MCF 10A (cell line): ENCODE measurements around the gene HAUS7. TPM values are rescaled to one million over a fixed set of nuclear protein-coding genes. Genes with fewer than 3 reads are reported as not detected.

Experiments used
- BruUV-seq: library from RNA; stranded (reverse); fragments of 400-500 nt; replicated peaks from 2 replicates; lab custom pipeline; 2021; lab: Mats Ljungman, UMichigan
- CTCF ChIA-PET: fragments of 300-600 bp; sonication (Branson Sonifier 250); formaldehyde crosslinking; extraction: SDS; loops from one replicate; lab custom pipeline; 2021; ENCODE audit warnings: antibody characterized with exemption, inconsistent platforms; lab: Yijun Ruan, JAX
- POLR2A ChIA-PET: fragments of 300-600, 350-650 bp; sonication (Branson Sonifier 250); formaldehyde crosslinking; extraction: SDS; loops from one replicate; lab custom pipeline; 2020; ENCODE audit warnings: antibody characterized with exemption, inconsistent platforms; lab: Yijun Ruan, JAX
- DNase-seq: peaks from one replicate; pipeline ENCODE4 v3.0.0-alpha.2; 2018; ENCODE audit not compliant: unreplicated experiment
- H3K27ac Mint-ChIP-seq: one replicate; pipeline ENCODE4 v1.8.0; 2022; ENCODE audit warnings: mild to moderate bottlenecking, low read depth, mixed read lengths; ENCODE audit not compliant: unreplicated experiment
- H3K27me3 Mint-ChIP-seq: one replicate; pipeline ENCODE4 v1.8.0; 2022; ENCODE audit warnings: mixed read lengths; ENCODE audit not compliant: insufficient read depth, unreplicated experiment
- H3K36me3 Mint-ChIP-seq: one replicate; pipeline ENCODE4 v1.8.0; 2022; ENCODE audit warnings: mild to moderate bottlenecking, moderate library complexity, mixed read lengths; ENCODE audit not compliant: insufficient read depth, unreplicated experiment
- H3K4me1 Mint-ChIP-seq: one replicate; pipeline ENCODE4 v1.8.0; 2022; ENCODE audit warnings: mixed read lengths; ENCODE audit not compliant: insufficient read depth, unreplicated experiment
- H3K4me3 Mint-ChIP-seq: one replicate; pipeline ENCODE4 v1.8.0; 2022; ENCODE audit warnings: mild to moderate bottlenecking, moderate library complexity, mixed read lengths; ENCODE audit not compliant: unreplicated experiment
- H3K9me3 Mint-ChIP-seq: one replicate; pipeline ENCODE4 v1.8.0; 2022; ENCODE audit warnings: mixed read lengths; ENCODE audit not compliant: unreplicated experiment
- CTCF ChIP-seq: fragments of 200-600 bp; IDR thresholded peaks from one replicate; pipeline ENCODE4 v1.8.0; 2022; ENCODE audit warnings: antibody characterized with exemption, mild to moderate bottlenecking; ENCODE audit not compliant: unreplicated experiment
- intact Hi-C: fragments of 100-400 bp; cut with micrococcal nuclease; formaldehyde crosslinking; loops from 2 replicates; pipeline ENCODE4 v1.14.1; 2022
- total RNA-seq: library from RNA; stranded (reverse); gene quantifications from 2 replicates; pipeline ENCODE4 v1.2.3, GENCODE V29; 2022

HAUS7 gene
- total RNA-seq, 1 experiment from 2014 or later: 19.4 TPM

GRCh38 chrX:153440556-153441135 is 29.7 kb downstream of the HAUS7 start:
- Mint-ChIP-seq H3K4me3 (no peak overlapping the region), H3K27me3 (no peaks in the 10 kb centered on the region), H3K36me3 (no peaks in the 10 kb centered on the region), H3K27ac (no peak overlapping the region), H3K9me3 (peaks cover 8% of the 10 kb centered on the region), H3K4me1 (no peaks in the 10 kb centered on the region)
- intact Hi-C loops: no loop called here
- no TSS peak for BruUV-seq
- ChIA-PET POLR2A (no interaction called here), CTCF (no interaction called here)
- DNase-seq: no peak
- TF ChIP-seq CTCF: no peak

- H3K4me1 Mint-ChIP-seq: no peaks in the 10 kb centered on the region
- no peak for TF ChIP-seq CTCF
- DNase-seq: no peak
- ChIA-PET CTCF (no interaction called here), POLR2A (no interaction called here)
- H3K27ac Mint-ChIP-seq: no peak overlapping the region
- no peak overlapping the region for H3K4me3 Mint-ChIP-seq
- peaks cover 8% of the 10 kb centered on the region for H3K9me3 Mint-ChIP-seq
- no peaks in the 10 kb centered on the region for H3K27me3 Mint-ChIP-seq
- BruUV-seq: no TSS peak
- intact Hi-C loops: no loop called here
- no peaks in the 10 kb centered on the region for H3K36me3 Mint-ChIP-seq
Measured at GRCh38 chrX:153439977-153440376, 30.4 kb downstream of the HAUS7 start.

- Mint-ChIP-seq H3K9me3 (peaks cover 8% of the 10 kb centered on the region), H3K27ac (no peak overlapping the region), H3K27me3 (no peaks in the 10 kb centered on the region), H3K4me3 (no peak overlapping the region), H3K36me3 (no peaks in the 10 kb centered on the region), H3K4me1 (no peaks in the 10 kb centered on the region)
- no peak for DNase-seq
- intact Hi-C loops: no loop called here
- BruUV-seq: no TSS peak
- no peak for TF ChIP-seq CTCF
- POLR2A ChIA-PET: interaction anchor here (1.2 kb wide), 1 partner anchor 14 kb away, joined by 3 read pairs; no protein-coding TSS in a partner anchor
- CTCF ChIA-PET: no interaction called here
Measured at GRCh38 chrX:153438532-153438931, 31.8 kb downstream of the HAUS7 start.

- BruUV-seq: no TSS peak
- Mint-ChIP-seq H3K36me3 (no peaks in the 10 kb centered on the region), H3K27me3 (no peaks in the 10 kb centered on the region), H3K9me3 (peaks cover 11% of the 10 kb centered on the region), H3K27ac (no peak overlapping the region), H3K4me3 (no peak overlapping the region), H3K4me1 (no peaks in the 10 kb centered on the region)
- no peak for TF ChIP-seq CTCF
- ChIA-PET CTCF (interaction anchor here (0.7 kb wide), 1 partner anchor 34 kb away, joined by 6 read pairs; no protein-coding TSS in a partner anchor), POLR2A (no interaction called here)
- intact Hi-C loops: no loop called here
- DNase-seq: no peak
Measured at GRCh38 chrX:153435845-153436244, 34.5 kb downstream of the HAUS7 start.
